Activated T-cell treated with anti-CD3 and anti-CD28 coated beads, Interleukin-2, amount 50 U/mL, for 72 hours (primary cell): ENCODE results near the gene CHRNE. TPM values are rescaled to one million over a fixed set of nuclear protein-coding genes. Genes with fewer than 3 reads are reported as not detected.
"Not testable (repeated sequence)": the region's sequence is repeated elsewhere in the genome, so short reads cannot be mapped to it uniquely, and the experiment has no call there.

ENCODE experiments used
- ATAC-seq, 2 donors: fragments of 150-1000 bp; cut with Tn5 transposase; replicated peaks in 1 of 2; 2 replicates each; pipeline ENCODE4 v1.10.0; 2021; ENCODE audit warnings: moderate library complexity in 2 of 2, mild to moderate bottlenecking in 1 of 2
- DNase-seq, 2 donors: peaks; one replicate each; pipeline ENCODE4 v3.0.0; 2021 to 2022; ENCODE audit warnings: mixed read lengths in 1 of 2
- H3K27ac Mint-ChIP-seq: one replicate; pipeline ENCODE4 v1.8.0; 2022; ENCODE audit warnings: mild to moderate bottlenecking, moderate library complexity, mixed read lengths
- H3K27me3 Mint-ChIP-seq: one replicate; pipeline ENCODE4 v1.8.0; 2022; ENCODE audit warnings: low read depth, mixed read lengths
- H3K36me3 Mint-ChIP-seq, 2 donors: one replicate each; pipeline ENCODE4 v1.8.0; 2022; ENCODE audit warnings: mixed read lengths in 2 of 2, mild to moderate bottlenecking in 1 of 2; ENCODE audit not compliant: insufficient read depth in 2 of 2
- H3K4me1 Mint-ChIP-seq: one replicate; pipeline ENCODE4 v1.8.0; 2022; ENCODE audit warnings: low read depth, mixed read lengths
- H3K4me3 Mint-ChIP-seq, 2 donors: one replicate each; pipeline ENCODE4 v1.8.0; 2022; ENCODE audit warnings: mild to moderate bottlenecking in 2 of 2, mixed read lengths in 2 of 2, moderate library complexity in 2 of 2
- H3K9me3 Mint-ChIP-seq, 2 donors: one replicate each; pipeline ENCODE4 v1.8.0; 2022; ENCODE audit warnings: mixed read lengths in 2 of 2
- total RNA-seq, 2 donors: library from RNA; stranded (reverse); gene quantifications; one replicate each; pipeline ENCODE4 v1.2.3, GENCODE V29; 2022

CHRNE gene
- total RNA-seq, 2 donors from 2014 or later = 0.60 to 0.89 TPM

- Mint-ChIP-seq H3K36me3 (no peaks in the 10 kb centered on the region), H3K4me1 (peaks cover under 1% of the 10 kb centered on the region), H3K4me3 (no peak overlapping the region), H3K27me3 (no peaks in the 10 kb centered on the region), H3K9me3 (no peaks in the 10 kb centered on the region), H3K27ac (no peak overlapping the region)
- DNase-seq = peak; percentile 82 to 84
- ATAC-seq = peak; percentile 96 to 98
Measured at GRCh38 chr17:4908711-4909496, 6.0 kb upstream of the CHRNE start.

GRCh38 chr17:4908301-4908700 is 5.4 kb upstream of the CHRNE start:
- no peak overlapping the region for H3K4me3 Mint-ChIP-seq
- no peak overlapping the region for H3K27ac Mint-ChIP-seq
- DNase-seq (no peak), ATAC-seq (peak; percentile 30)
- no peaks in the 10 kb centered on the region for H3K27me3 Mint-ChIP-seq
- no peaks in the 10 kb centered on the region for H3K36me3 Mint-ChIP-seq
- H3K4me1 Mint-ChIP-seq = peaks cover 6% of the 10 kb centered on the region
- no peaks in the 10 kb centered on the region for H3K9me3 Mint-ChIP-seq

DNA sequence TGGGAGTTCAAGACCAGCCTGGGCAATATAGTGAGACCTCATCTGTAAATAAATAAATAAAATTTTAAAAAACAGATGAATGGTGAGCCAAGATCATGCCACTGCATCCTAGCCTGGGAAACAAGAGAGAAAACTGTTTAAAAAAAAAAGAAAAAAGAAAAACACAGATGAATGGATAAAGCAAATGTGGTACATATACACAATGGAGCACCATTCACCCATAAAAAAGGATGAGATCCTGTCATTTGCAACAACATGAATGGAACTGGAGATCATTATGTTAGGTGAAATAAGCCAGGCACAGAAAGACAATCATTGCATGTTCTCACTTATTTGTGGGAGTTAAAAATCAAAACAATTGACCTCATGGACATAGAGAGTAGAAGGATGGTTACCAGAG is 3.7 kb upstream of the CHRNE start:
- H3K4me1 Mint-ChIP-seq = peaks cover 18% of the 10 kb centered on the region
- not testable (repeated sequence) for H3K36me3 Mint-ChIP-seq, H3K9me3 Mint-ChIP-seq, DNase-seq, H3K27ac Mint-ChIP-seq, ATAC-seq, H3K27me3 Mint-ChIP-seq, H3K4me3 Mint-ChIP-seq

DNA sequence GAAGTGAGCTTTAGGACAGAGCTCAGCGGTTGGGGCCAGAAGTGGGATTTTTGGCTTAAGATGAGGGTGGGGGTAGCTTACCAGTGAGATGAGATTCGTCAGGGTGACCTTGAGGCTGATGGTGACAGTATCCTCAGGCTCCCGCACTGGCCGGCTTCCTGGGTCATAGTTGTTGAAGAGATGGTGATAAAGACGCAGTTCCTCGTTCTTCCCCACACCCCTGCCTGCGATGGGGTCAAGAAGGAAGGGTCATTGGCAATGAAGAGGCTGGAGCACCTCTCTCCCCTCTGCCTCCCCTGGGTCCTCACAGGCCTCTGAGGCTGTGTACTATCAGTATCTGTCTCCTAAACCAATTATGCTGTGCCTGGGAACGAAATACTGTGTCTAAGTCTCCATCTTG is 358 bp downstream of the CHRNE start:
- H3K36me3 Mint-ChIP-seq = peaks cover 0 to 7% of the 10 kb centered on the region in 2 donors
- no peaks in the 10 kb centered on the region for H3K9me3 Mint-ChIP-seq
- H3K4me1 Mint-ChIP-seq = peaks cover 30% of the 10 kb centered on the region
- H3K4me3 Mint-ChIP-seq = peak overlapping the region; percentile 35 to 79
- peak overlapping the region; percentile 75 for H3K27ac Mint-ChIP-seq
- no peak for DNase-seq
- no peak for ATAC-seq
- H3K27me3 Mint-ChIP-seq = no peaks in the 10 kb centered on the region

DNA sequence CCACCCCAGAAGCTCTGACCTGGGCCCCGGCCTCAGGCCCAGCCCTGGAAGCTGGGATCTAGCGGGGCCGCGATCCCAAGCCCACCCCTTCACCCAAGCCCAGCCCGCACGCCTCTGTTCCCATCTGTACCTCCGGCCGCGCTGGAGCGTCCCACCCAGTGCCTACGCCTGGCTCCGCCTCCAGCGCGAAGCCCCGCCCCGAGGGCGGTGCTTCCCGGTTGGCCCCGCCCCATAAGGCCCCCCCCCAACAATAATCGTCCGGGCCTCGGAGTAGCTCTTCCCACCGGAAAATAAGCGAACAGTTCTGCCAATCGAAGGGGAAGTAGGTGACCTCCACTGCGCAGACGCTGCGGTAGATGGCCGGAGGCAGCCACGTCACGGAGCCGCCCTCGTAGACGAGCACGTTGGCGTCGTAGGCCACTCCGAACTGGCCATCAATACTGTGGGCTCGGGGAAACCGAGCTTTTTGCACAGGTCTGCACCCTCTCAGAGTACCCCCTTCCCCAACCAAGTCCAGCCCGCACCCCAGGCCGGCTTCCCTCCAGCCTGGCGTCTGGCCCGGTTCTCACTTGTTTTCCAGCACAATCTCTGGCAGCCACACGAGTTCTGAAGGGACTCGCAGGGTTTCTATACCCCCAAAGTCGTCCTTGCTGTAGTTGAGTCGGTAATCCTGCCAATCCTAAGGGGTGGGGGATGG is 1.1 kb downstream of the CHRNE start:
- no peaks in the 10 kb centered on the region for H3K27me3 Mint-ChIP-seq

GRCh38 chr17:4901108-4901647 is 1.7 kb downstream of the CHRNE start:
- H3K9me3 Mint-ChIP-seq = no peaks in the 10 kb centered on the region
- DNase-seq = no peak
- no peak for ATAC-seq
- H3K27me3 Mint-ChIP-seq = no peaks in the 10 kb centered on the region
- H3K27ac Mint-ChIP-seq = no peak overlapping the region
- H3K36me3 Mint-ChIP-seq = peaks cover 0 to 7% of the 10 kb centered on the region in 2 donors
- H3K4me3 Mint-ChIP-seq = peak overlapping the region; percentile 86 to 89
- peaks cover 30% of the 10 kb centered on the region for H3K4me1 Mint-ChIP-seq

More for the DNA sequence above, 1.1 kb downstream of the CHRNE start:
- H3K36me3 Mint-ChIP-seq = peaks cover 0 to 7% of the 10 kb centered on the region in 2 donors
- DNase-seq (peak in 1 of 2 donors; percentile 24), ATAC-seq (no peak)
- H3K4me1 Mint-ChIP-seq = peaks cover 30% of the 10 kb centered on the region
- no peaks in the 10 kb centered on the region for H3K9me3 Mint-ChIP-seq
- H3K27ac Mint-ChIP-seq = no peak overlapping the region
- H3K4me3 Mint-ChIP-seq = peak overlapping the region in 1 of 2 donors; percentile 86

DNA sequence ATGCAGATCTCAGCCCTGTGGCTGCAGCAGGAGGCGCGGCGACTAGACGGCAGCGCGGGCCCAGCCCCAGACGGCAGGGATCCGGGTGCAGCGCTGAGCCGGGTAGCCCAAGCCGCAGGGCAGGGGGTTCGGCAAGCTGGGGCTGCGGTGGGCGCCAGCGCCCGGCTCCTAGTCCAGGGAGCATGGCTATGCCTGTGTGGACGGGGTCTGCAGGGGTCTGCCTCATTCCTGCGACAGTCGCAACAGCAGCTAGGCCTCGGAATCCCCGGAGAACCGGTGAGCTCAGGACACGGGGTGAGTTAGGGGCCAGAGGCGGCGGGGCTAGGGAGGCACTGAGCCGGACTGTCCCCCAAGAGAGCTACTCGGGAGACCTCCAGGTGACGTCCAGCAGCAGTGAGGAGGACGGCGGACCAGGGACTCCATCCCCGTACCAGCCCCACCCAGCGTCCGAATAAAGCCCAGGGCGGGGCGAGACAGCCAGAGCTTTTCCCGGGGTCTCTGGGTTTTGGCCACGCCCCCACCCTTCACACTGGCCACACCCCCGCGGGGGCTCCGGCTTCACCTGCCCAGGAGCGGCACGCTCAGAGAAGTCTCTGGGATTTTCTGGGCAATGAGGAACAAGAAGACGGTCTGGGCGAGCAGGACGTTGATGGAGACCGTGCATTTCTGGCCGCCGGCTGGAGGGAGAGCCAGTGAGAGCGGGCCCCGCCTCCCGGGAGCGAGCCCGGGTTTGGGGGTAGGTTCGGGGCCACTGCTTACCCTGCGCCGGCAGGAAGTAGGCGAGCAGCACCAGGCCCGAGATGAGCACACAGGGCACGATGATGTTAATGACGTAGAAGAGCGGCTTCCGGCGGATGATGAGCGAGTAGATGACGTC is 2.4 kb downstream of the CHRNE start:
- Mint-ChIP-seq H3K4me1 (peaks cover 30% of the 10 kb centered on the region), H3K4me3 (peak overlapping the region; percentile 86 to 89), H3K27me3 (no peaks in the 10 kb centered on the region), H3K36me3 (peaks cover 0 to 7% of the 10 kb centered on the region in 2 donors), H3K27ac (no peak overlapping the region), H3K9me3 (no peaks in the 10 kb centered on the region)
- peak; percentile 56 to 65 for DNase-seq
- peak; percentile 20 to 35 for ATAC-seq

- no peaks in the 10 kb centered on the region for H3K9me3 Mint-ChIP-seq
- ATAC-seq (peak; percentile 82), DNase-seq (peak; percentile 98 to 99)
- peak within 1 kb of the TSS; percentile 59 for H3K27ac Mint-ChIP-seq
- H3K4me3 Mint-ChIP-seq = peak within 1 kb of the TSS; percentile 86 to 89
- no peaks in the 10 kb centered on the region for H3K27me3 Mint-ChIP-seq
- H3K4me1 Mint-ChIP-seq = peaks cover 30% of the 10 kb centered on the region
- H3K36me3 Mint-ChIP-seq = peaks cover 0 to 7% of the 10 kb centered on the region in 2 donors
Measured at GRCh38 chr17:4899341-4900230, 3.3 kb downstream of the CHRNE start, which contains the start of gene C17orf107. TSS of gene C17orf107 (plus strand) at chr17:4899536. CDS start at chr17:4899763, 227 bp downstream.

DNA sequence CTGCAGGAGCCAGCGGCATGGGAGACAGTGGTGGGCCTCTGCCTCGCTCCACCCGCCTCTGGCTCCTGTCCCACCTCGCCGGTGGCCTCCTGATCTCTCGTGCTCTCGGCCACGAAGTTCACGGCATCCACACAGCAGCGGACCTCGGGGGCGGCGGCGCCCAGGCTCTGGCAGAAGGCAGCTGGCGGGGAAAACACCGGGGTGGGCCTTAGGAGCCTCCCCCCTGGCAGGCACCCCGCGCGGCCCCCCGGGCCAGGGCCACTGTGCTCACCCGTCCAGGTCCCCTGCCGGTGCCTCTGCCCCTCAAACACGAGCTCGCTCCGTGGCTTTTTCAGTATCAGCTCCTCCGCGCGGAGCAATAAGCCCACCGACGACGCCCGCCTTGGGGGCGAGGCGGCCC is 4.0 kb downstream of the CHRNE start:
- H3K27me3 Mint-ChIP-seq = no peaks in the 10 kb centered on the region
- no peak overlapping the region for H3K27ac Mint-ChIP-seq
- no peak for DNase-seq
- H3K36me3 Mint-ChIP-seq = peaks cover 0 to 7% of the 10 kb centered on the region in 2 donors
- no peak for ATAC-seq
- H3K9me3 Mint-ChIP-seq = no peaks in the 10 kb centered on the region
- H3K4me1 Mint-ChIP-seq = peaks cover 30% of the 10 kb centered on the region
- peak overlapping the region; percentile 73 to 86 for H3K4me3 Mint-ChIP-seq

DNA sequence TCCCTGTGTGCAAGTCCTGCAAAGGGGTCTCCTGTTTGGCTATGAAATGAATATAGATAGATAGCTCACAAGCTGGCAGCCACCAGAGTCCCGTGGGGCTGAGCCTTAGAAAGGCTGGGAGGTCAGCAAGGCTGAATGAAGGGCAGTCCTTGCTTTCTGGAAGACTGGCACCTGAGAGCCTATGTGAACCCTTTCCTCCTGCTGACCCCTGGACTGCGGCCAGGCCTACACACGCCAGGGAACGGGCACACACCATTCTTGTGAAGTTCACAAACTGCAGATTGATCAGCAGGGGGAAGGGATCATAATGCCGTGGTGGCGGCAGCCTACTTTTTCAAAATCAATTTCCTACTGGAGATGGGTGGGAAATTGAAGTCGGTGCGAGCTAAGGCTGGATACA is 4.5 kb downstream of the CHRNE start:
- Mint-ChIP-seq H3K27ac (no peak overlapping the region), H3K4me3 (peak overlapping the region; percentile 73), H3K27me3 (no peaks in the 10 kb centered on the region), H3K4me1 (peaks cover 24% of the 10 kb centered on the region), H3K9me3 (no peaks in the 10 kb centered on the region), H3K36me3 (peaks cover 0 to 7% of the 10 kb centered on the region in 2 donors)
- no peak for ATAC-seq
- DNase-seq = no peak

- Mint-ChIP-seq H3K36me3 (peaks cover 0 to 7% of the 10 kb centered on the region in 2 donors), H3K4me3 (no peak overlapping the region), H3K27me3 (no peaks in the 10 kb centered on the region), H3K27ac (no peak overlapping the region), H3K4me1 (peaks cover 19% of the 10 kb centered on the region), H3K9me3 (no peaks in the 10 kb centered on the region)
- DNase-seq = no peak
- ATAC-seq = no peak
Measured at GRCh38 chr17:4897785-4898184, 5.1 kb downstream of the CHRNE start.

DNA sequence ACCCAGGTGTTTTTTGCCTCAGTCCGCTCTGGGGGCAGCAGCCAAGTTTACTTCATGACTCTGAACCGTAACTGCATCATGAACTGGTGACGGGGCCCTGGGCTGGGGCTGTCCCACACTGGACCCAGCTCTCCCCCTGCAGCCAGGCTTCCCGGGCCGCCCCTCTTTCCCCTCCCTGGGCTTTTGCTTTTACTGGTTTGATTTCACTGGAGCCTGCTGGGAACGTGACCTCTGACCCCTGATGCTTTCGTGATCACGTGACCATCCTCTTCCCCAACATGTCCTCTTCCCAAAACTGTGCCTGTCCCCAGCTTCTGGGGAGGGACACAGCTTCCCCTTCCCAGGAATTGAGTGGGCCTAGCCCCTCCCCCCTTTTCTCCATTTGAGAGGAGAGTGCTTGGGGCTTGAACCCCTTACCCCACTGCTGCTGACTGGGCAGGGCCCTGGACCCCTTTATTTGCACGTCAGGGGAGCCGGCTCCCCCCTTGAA is 5.7 kb downstream of the CHRNE start:
- no peaks in the 10 kb centered on the region for H3K9me3 Mint-ChIP-seq
- no peak for DNase-seq
- no peak overlapping the region for H3K27ac Mint-ChIP-seq

More for the DNA sequence above, 5.7 kb downstream of the CHRNE start:
- no peaks in the 10 kb centered on the region for H3K27me3 Mint-ChIP-seq
- H3K4me3 Mint-ChIP-seq = no peak overlapping the region
- peaks cover 13% of the 10 kb centered on the region for H3K4me1 Mint-ChIP-seq
- H3K36me3 Mint-ChIP-seq = peaks cover 0 to 7% of the 10 kb centered on the region in 2 donors
- ATAC-seq = no peak
